OCI-M2 (cell line): ENCODE measurements around the gene GID8.

ENCODE experiments used
- DNase-seq: peaks from one replicate; lab custom pipeline; 2025; ENCODE audit not compliant: unreplicated experiment; lab: John Stamatoyannopoulos, UW

The GID8 gene

DNA sequence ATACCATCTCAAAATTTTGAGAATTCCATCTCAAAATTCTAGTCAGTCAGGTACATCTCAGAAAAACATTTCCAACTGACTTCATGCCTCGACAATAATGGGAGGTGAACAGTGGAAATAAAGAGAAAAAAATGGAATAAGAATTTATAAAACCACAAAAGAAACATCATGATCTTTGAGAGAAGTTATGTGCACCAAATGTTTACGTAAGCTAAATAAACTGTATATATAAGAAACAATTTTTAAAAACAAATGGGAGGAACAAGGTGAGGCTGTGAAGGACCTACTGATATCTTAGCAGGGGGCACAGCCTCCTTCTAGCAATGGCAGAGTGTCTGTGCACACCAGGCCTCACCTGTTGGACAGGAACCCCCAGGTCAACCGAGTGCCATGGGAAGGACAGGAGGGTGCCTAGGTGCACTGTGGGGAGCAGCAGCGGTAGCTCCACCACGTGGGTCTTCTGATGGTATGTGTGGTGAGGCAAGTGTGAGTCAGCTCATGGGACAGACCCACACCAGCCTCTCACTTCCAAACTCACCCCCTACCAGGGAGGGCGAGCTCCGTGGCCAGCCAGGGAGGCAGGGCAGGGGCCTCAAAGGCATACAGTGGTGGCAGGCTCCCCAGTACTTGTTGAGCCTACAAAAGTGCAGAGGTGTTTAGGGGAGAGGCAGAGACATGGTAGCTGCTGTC lies 34.9 kb upstream of the GID8 start:
- no peak for DNase-seq

DNA sequence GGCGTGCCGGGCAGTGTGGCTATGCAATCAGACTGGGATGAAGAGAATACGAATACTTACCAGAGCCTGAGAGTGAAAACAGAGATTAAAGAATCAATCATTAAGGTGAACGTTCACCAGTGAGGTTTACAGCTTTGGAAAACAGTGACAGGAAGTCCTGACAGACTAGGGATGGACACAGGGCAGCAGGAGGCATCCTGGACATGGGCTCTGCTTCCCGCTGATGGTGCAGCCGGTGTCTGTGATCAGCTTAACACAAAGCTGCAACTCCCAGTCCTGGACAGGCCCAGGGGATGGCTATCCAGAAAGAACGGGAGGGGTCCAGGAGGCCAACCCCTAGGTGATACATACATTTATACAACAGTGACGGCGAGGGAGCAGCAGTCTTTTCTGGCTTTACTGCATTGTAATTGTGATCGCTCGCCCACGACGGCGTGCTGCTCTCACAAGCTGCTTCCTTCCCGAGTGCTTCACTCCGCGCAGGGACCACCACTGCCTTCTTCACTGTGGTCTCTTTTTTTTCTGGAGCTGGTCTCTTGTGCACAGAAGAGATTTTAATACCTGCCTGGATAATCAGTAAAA lies 32.3 kb upstream of the GID8 start:
- DNase-seq = no peak

- no peak for DNase-seq
Measured at GRCh38 chr20:62906209-62906608, 31.7 kb upstream of the GID8 start.

GRCh38 chr20:62906647-62907375 lies 31.1 kb upstream of the GID8 start:
- DNase-seq = no peak

DNA sequence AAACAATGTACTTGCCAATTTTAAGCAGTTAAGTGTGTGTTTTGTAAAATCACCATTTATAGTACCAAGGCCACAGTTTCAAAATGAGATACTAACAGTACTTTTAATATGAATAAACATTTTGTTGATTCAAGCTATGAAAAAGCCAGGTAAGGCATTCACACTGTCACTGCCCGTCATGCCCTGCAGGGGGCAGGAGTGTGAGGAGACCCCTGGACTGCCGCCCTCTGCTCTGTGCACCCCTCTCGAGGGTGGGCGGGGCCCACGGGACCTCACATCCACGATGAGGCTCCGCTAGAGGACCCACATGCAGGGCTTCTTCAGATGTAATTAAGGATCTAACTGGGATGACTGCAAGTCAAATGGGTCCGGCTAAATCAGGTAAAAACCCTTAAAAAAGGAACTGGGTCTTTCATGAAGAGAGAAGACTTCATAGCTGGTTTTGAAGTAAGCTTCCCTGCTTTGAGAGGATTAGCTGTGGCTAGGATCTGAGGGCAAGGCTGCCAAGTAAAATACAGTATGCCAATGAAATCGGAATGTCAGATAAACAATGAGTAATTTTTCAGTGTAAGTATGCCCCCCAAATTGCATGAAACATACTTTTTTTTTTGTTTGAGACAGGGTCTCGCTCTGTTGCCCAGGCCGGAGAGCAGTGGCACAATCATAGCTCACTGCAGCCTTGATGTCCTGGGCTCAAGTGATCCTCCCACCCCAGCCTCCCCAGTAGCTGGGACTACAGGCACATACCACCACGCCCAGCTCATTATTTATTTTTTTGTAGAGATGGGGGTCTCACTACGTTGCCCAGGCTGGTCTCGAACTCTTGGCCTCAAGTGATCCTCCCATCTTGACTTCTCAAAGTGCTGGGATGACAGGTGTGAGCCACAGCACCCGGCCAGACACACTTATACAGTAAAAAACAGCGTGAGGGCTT lies 30.3 kb upstream of the GID8 start:
- DNase-seq = no peak

DNA sequence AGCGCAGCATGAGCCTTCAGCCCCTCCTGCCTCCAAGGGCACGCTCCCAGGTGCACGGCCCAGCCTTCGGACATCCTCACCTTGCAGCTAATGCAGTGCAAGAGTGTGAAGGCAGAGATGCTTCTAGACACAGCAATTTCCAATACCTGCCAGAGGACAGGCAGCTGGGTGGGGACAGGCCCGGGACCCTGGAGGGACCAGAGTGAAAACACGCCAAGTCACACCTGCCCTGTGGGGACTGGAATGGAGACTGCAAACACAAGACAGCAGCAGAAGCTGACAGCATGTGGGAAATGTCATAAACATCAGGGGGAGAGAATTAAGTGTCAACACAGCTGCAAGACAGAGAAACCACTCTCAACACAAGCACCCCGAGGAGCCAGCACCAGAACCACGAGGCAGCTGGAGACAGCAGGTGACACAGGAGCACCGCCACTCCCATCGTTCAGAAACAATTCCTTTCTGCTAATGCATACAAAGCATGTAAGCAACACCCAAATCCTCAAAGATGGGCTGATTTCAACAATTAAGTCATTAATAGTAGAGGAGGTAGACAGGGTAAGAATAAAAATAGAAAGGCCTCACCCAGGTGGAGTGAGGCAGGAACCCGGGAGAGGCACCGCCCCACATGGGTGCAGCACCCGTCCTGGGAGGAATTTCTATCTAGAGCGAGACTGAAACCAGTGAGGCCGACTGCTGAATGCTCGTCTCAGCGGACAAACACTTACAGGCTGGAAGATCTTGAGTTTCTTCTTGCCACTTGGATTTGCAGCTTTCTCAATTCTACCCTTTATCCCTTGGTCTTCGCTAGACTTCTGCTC lies 28.8 kb upstream of the GID8 start:
- no peak for DNase-seq

DNA sequence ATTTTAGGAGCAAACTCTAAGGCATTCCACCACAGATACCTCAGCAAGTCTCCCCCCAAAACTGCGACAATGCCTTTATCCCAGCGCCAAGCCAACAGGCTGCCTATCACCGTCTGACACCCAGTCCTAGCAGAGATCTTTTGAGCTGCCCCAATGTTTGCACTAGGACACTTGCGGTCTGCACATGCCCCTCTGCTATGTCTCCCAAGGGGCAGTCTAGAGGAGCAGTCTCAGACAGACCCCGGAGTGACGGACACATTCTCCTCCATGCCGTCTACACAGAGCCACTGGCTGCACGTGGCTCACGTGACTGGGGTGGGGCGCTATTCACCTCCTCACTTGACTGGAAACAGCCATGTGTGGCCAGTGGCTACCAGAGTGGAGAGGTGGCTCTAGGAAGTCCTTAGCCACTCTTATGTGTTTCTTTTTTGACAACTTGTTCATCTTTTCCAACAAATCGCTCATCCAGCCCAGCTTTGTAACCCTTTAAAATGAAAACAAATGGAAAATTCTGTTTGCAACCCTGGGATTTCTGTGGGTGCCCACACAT lies 27.7 kb upstream of the GID8 start:
- DNase-seq = no peak

DNA sequence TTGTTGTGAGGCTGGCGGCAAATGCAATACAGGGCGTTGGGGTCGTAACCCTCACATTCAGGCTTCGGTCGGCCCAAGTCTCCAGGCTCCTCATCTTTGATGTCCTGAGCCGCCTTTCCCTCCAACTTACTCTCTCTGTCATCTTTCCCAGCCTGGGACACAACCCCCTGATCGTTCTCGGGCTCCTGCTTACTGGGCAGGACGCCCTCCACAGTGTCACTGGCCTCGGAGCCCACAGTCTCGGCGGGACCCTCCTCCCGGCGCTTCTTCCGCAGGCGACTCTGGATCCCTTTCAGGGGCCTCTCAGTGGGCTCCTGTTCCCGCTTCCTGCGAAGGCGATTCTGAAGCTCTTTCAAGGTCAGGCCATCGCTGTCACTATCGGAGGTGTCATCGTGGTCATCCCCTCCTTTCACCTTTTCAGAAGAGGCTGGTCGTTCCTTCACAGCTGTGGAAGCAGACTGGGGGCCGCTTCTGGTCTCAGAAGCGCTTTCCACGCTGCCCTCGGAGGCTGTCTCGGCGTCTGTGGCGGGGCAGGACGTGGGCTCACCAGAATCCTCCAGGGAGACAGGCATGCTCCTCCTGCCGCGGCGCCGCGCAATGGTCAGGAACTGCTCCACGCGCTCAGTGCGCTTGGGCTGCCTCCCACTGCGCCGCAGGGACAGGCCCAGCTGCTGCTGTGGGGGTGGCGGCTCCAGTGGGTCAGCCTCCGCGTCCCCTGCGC lies 27.0 kb upstream of the GID8 start:
- DNase-seq = no peak

- no peak for DNase-seq
Measured at GRCh38 chr20:62911701-62912280, 26.2 kb upstream of the GID8 start.

- no peak for DNase-seq
Measured at GRCh38 chr20:62913043-62913630, 24.8 kb upstream of the GID8 start.

GRCh38 chr20:62914436-62914835 lies 23.5 kb upstream of the GID8 start:
- DNase-seq = no peak

GRCh38 chr20:62914970-62915457 lies 22.9 kb upstream of the GID8 start:
- no peak for DNase-seq

- no peak for DNase-seq
Measured at GRCh38 chr20:62916703-62917476, 21.1 kb upstream of the GID8 start.

DNA sequence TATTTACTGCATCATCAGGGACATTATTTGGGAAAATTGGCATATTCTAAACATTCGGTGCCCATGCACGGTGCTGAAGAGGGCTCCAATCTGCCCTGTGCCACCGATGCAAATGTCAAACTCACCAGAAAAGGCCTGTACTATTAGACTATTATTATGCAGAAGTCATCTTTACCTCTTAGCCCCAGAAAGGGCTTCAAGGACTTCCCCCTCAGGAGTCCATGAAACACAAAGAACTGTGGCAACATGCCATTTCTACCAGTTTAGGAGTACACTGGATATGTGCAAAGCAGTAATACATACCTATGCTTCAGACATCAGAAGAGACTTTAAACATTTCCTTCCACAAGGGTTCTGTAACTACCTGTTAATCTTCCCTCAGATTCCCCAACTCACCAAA lies 20.2 kb upstream of the GID8 start:
- no peak for DNase-seq

GRCh38 chr20:62918147-62918546 lies 19.8 kb upstream of the GID8 start:
- no peak for DNase-seq

GRCh38 chr20:62918831-62919230 lies 19.1 kb upstream of the GID8 start:
- no peak for DNase-seq

GRCh38 chr20:62920039-62920645 lies 17.8 kb upstream of the GID8 start:
- DNase-seq = no peak
